ENCODE data around the gene TRIL.

Gene TRIL

GRCh38 chr7:28919510-28919909 lies 38.6 kb downstream of the TRIL start:
- no peak overlapping the region for H3K27ac ChIP-seq
- no peak overlapping the region for H3K4me3 ChIP-seq (IDR thresholded peaks at IDR 0.05; ENCODE audit: insufficient read depth, low read depth, low read length)
- no peaks in the 10 kb centered on the region for H3K79me2 ChIP-seq (ENCODE audit: insufficient read depth, low read depth)
- H2AFZ ChIP-seq (ENCODE audit: low read depth) = no peak overlapping the region
- no peaks in the 10 kb centered on the region for H4K20me1 ChIP-seq (ENCODE audit: insufficient read depth)
- H3K9ac ChIP-seq = no peak overlapping the region
- peaks cover 18% of the 10 kb centered on the region for H3K4me1 ChIP-seq (ENCODE audit: low read depth, poor library complexity, severe bottlenecking)
- H3K36me3 ChIP-seq (ENCODE audit: insufficient read depth) = no peaks in the 10 kb centered on the region
- TF ChIP-seq CTCF (conservative IDR thresholded peaks at IDR 0.05; ENCODE audit: low read depth, low read length) = no peak
- H3K27me3 ChIP-seq (ENCODE audit: insufficient read depth, low read depth) = no peaks in the 10 kb centered on the region
- no peak overlapping the region for H3K4me2 ChIP-seq

- H4K20me1 ChIP-seq (ENCODE audit: insufficient read depth) = no peaks in the 10 kb centered on the region
Observed at GRCh38 chr7:28908775-28909174, 49.4 kb downstream of the TRIL start.

GRCh38 chr7:28905464-28905863 lies 52.7 kb downstream of the TRIL start:
- Histone ChIP-seq H3K4me3 (IDR thresholded peaks at IDR 0.05; ENCODE audit: insufficient read depth, low read depth, low read length) (no peak overlapping the region), H2AFZ (ENCODE audit: low read depth) (no peak overlapping the region), H3K4me2 (no peak overlapping the region), H4K20me1 (ENCODE audit: insufficient read depth) (no peaks in the 10 kb centered on the region; the same call in 1 of the 2 replicates), H3K9ac (no peak overlapping the region), H3K79me2 (ENCODE audit: insufficient read depth, low read depth) (no peaks in the 10 kb centered on the region), H3K27me3 (ENCODE audit: insufficient read depth, low read depth) (no peaks in the 10 kb centered on the region), H3K36me3 (ENCODE audit: insufficient read depth) (no peaks in the 10 kb centered on the region), H3K4me1 (ENCODE audit: low read depth, poor library complexity, severe bottlenecking) (no peaks in the 10 kb centered on the region), H3K27ac (no peak overlapping the region)
- no peak for TF ChIP-seq CTCF (conservative IDR thresholded peaks at IDR 0.05; ENCODE audit: low read depth, low read length)

More at GRCh38 chr7:28908775-28909174, 49.4 kb downstream of the TRIL start:
- Histone ChIP-seq H3K79me2 (ENCODE audit: insufficient read depth, low read depth) (no peaks in the 10 kb centered on the region), H3K4me2 (no peak overlapping the region), H3K36me3 (ENCODE audit: insufficient read depth) (no peaks in the 10 kb centered on the region), H3K4me1 (ENCODE audit: low read depth, poor library complexity, severe bottlenecking) (no peaks in the 10 kb centered on the region), H3K27ac (no peak overlapping the region), H2AFZ (ENCODE audit: low read depth) (no peak overlapping the region), H3K4me3 (IDR thresholded peaks at IDR 0.05; ENCODE audit: insufficient read depth, low read depth, low read length) (no peak overlapping the region), H3K27me3 (ENCODE audit: insufficient read depth, low read depth) (no peaks in the 10 kb centered on the region), H3K9ac (no peak overlapping the region)
- TF ChIP-seq CTCF (conservative IDR thresholded peaks at IDR 0.05; ENCODE audit: low read depth, low read length) = no peak

GRCh38 chr7:28904578-28905048 lies 53.5 kb downstream of the TRIL start:
- no peak for TF ChIP-seq CTCF (conservative IDR thresholded peaks at IDR 0.05; ENCODE audit: low read depth, low read length)
- H3K4me2 ChIP-seq = no peak overlapping the region
- no peak overlapping the region for H3K4me3 ChIP-seq (IDR thresholded peaks at IDR 0.05; ENCODE audit: insufficient read depth, low read depth, low read length)
- no peaks in the 10 kb centered on the region for H3K36me3 ChIP-seq (ENCODE audit: insufficient read depth)
- no peaks in the 10 kb centered on the region; the same call in 1 of the 2 replicates for H4K20me1 ChIP-seq (ENCODE audit: insufficient read depth)
- no peaks in the 10 kb centered on the region for H3K27me3 ChIP-seq (ENCODE audit: insufficient read depth, low read depth)
- H3K27ac ChIP-seq = no peak overlapping the region
- no peak overlapping the region for H3K9ac ChIP-seq
- H3K79me2 ChIP-seq (ENCODE audit: insufficient read depth, low read depth) = no peaks in the 10 kb centered on the region
- no peak overlapping the region for H2AFZ ChIP-seq (ENCODE audit: low read depth)
- no peaks in the 10 kb centered on the region for H3K4me1 ChIP-seq (ENCODE audit: low read depth, poor library complexity, severe bottlenecking)

Data from KMS-11 (cell line).